Natural killer cell (primary cell): ENCODE data around the gene CAMK2N2. TPM values are rescaled to one million over a fixed set of nuclear protein-coding genes. Genes with fewer than 3 reads are reported as not detected.

ENCODE experiments used
- ATAC-seq, 3 donors: fragments of 150-1000 bp in 2 of 3; fragments of 200-7000 bp in 1 of 3; cut with Tn5 transposase; 1 replicate in 1 of 3; 2 replicates in 2 of 3; pipeline ENCODE4 v1.10.0; 2021; ENCODE audit warnings: mild to moderate bottlenecking in 2 of 3, moderate library complexity in 2 of 3
- DNase-seq, 2 donors: peaks; one replicate each; pipeline versions ENCODE4 v3.0.0 to v3.0.0-alpha.2; 2013 to 2021; ENCODE audit warnings: mixed read lengths in 1 of 2
- H3K27ac ChIP-seq: one replicate; pipeline ENCODE4 v1.5.1; 2013; ENCODE audit warnings: mild to moderate bottlenecking, low read length
- H3K27me3 ChIP-seq: one replicate; pipeline ENCODE4 v1.6.1; 2013; ENCODE audit warnings: low read length; ENCODE audit not compliant: control insufficient read depth, insufficient read depth
- H3K36me3 ChIP-seq: one replicate; pipeline ENCODE4 v1.6.1; 2013; ENCODE audit warnings: low read length; ENCODE audit not compliant: control insufficient read depth, insufficient read depth
- H3K4me1 ChIP-seq: one replicate; pipeline ENCODE4 v1.6.1; 2013; ENCODE audit warnings: low read length; ENCODE audit not compliant: control insufficient read depth, insufficient read depth
- H3K4me3 ChIP-seq: one replicate; pipeline ENCODE4 v1.5.1; 2013; ENCODE audit warnings: low read length
- H3K9me3 ChIP-seq: one replicate; pipeline ENCODE4 v1.6.1; 2013; ENCODE audit warnings: low read length; ENCODE audit not compliant: control insufficient read depth, insufficient read depth
- H3K27ac Mint-ChIP-seq, 2 donors: one replicate each; pipeline ENCODE4 v1.8.0; 2022; ENCODE audit warnings: mild to moderate bottlenecking in 2 of 2, mixed read lengths in 2 of 2, moderate library complexity in 1 of 2
- H3K27me3 Mint-ChIP-seq, 2 donors: one replicate each; pipeline ENCODE4 v1.8.0; 2022; ENCODE audit warnings: low read depth in 2 of 2, mixed read lengths in 2 of 2
- H3K36me3 Mint-ChIP-seq: one replicate; pipeline ENCODE4 v1.8.0; 2022; ENCODE audit warnings: mixed read lengths
- H3K4me1 Mint-ChIP-seq, 2 donors: one replicate each; pipeline ENCODE4 v1.8.0; 2022; ENCODE audit warnings: mixed read lengths in 2 of 2
- H3K4me3 Mint-ChIP-seq: one replicate; pipeline ENCODE4 v1.8.0; 2022; ENCODE audit warnings: mild to moderate bottlenecking, moderate library complexity, mixed read lengths
- H3K9me3 Mint-ChIP-seq, 2 donors: one replicate each; pipeline ENCODE4 v1.8.0; 2022; ENCODE audit warnings: mixed read lengths in 2 of 2
- CTCF ChIP-seq: fragments of 200-600 bp; IDR thresholded peaks from one replicate; pipeline ENCODE4 v1.8.0; 2022; ENCODE audit warnings: antibody characterized with exemption
- WGBS: methylation state at CpG from one replicate; pipeline ENCODE4 v1.1.7; 2013; ENCODE audit warnings: missing lambda C conversion rate; ENCODE audit not compliant: insufficient coverage; 5-methylcytosine and 5-hydroxymethylcytosine counted together
- intact Hi-C: fragments of 100-400 bp; cut with micrococcal nuclease; formaldehyde crosslinking; loops from one replicate; pipeline ENCODE4 v1.14.2; 2022
- total RNA-seq, 4 donors: library from RNA; stranded (reverse); fragments of 120-200 nt in 1 of 4; gene quantifications; one replicate each; pipeline versions ENCODE4 v1.2.3 to v1.2.4, GENCODE V29; 2013 to 2022

The CAMK2N2 gene
- total RNA-seq, 3 donors from 2014 or later (not counting 1 experiment from before 2014, with no cell fraction given): 0.71 to 0.82 TPM; not detected in 1

GRCh38 chr3:184222521-184222920 lies 38.8 kb downstream of the CAMK2N2 start:
- no peak for TF ChIP-seq CTCF
- Mint-ChIP-seq H3K4me1 (no peaks in the 10 kb centered on the region), H3K4me3 (no peak overlapping the region), H3K27ac (no peak overlapping the region), H3K9me3 (no peaks in the 10 kb centered on the region), H3K36me3 (no peaks in the 10 kb centered on the region), H3K27me3 (peaks cover 18 to 27% of the 10 kb centered on the region in 2 donors)
- ATAC-seq (no peak), DNase-seq (no peak)
- no peaks in the 10 kb centered on the region for H3K36me3 ChIP-seq
- intact Hi-C loops: no loop called here
- 78% methylated on average over 1 of the region's 3 CpGs for WGBS
- H3K4me1 ChIP-seq: no peaks in the 10 kb centered on the region
- no peaks in the 10 kb centered on the region for H3K9me3 ChIP-seq
- H3K27me3 ChIP-seq: no peaks in the 10 kb centered on the region
- H3K4me3 ChIP-seq: no peak overlapping the region
- H3K27ac ChIP-seq: no peak overlapping the region

GRCh38 chr3:184218814-184219213 lies 42.5 kb downstream of the CAMK2N2 start:
- H3K4me1 ChIP-seq: no peaks in the 10 kb centered on the region
- H3K27me3 ChIP-seq: no peaks in the 10 kb centered on the region
- DNase-seq (no peak), ATAC-seq (no peak)
- no peaks in the 10 kb centered on the region for H3K36me3 ChIP-seq
- H3K4me3 Mint-ChIP-seq: no peak overlapping the region
- no peak overlapping the region for H3K27ac ChIP-seq
- intact Hi-C loops: no loop called here
- H3K27me3 Mint-ChIP-seq: peaks cover 7 to 15% of the 10 kb centered on the region in 2 donors
- no peak overlapping the region for H3K27ac Mint-ChIP-seq
- no peaks in the 10 kb centered on the region for H3K4me1 Mint-ChIP-seq
- no peak for TF ChIP-seq CTCF
- H3K36me3 Mint-ChIP-seq: no peaks in the 10 kb centered on the region
- WGBS: 93% methylated on average over 1 of the region's 4 CpGs
- H3K9me3 ChIP-seq: no peaks in the 10 kb centered on the region
- H3K4me3 ChIP-seq: no peak overlapping the region
- H3K9me3 Mint-ChIP-seq: no peaks in the 10 kb centered on the region

GRCh38 chr3:184211718-184212117 lies 49.6 kb downstream of the CAMK2N2 start:
- no peak overlapping the region for H3K27ac Mint-ChIP-seq
- Histone ChIP-seq H3K27me3 (no peaks in the 10 kb centered on the region), H3K4me3 (no peak overlapping the region), H3K4me1 (no peaks in the 10 kb centered on the region), H3K27ac (no peak overlapping the region), H3K36me3 (no peaks in the 10 kb centered on the region), H3K9me3 (no peaks in the 10 kb centered on the region)
- no peaks in the 10 kb centered on the region for H3K9me3 Mint-ChIP-seq
- peaks cover 7 to 12% of the 10 kb centered on the region in 2 donors for H3K27me3 Mint-ChIP-seq
- DNase-seq (no peak), ATAC-seq (no peak)
- no peaks in the 10 kb centered on the region for H3K36me3 Mint-ChIP-seq
- H3K4me1 Mint-ChIP-seq: no peaks in the 10 kb centered on the region
- intact Hi-C loops: no loop called here
- no peak for TF ChIP-seq CTCF
- H3K4me3 Mint-ChIP-seq: no peak overlapping the region
- 91% methylated on average over 5 of the region's 5 CpGs for WGBS

- Mint-ChIP-seq H3K9me3 (no peaks in the 10 kb centered on the region), H3K4me1 (no peaks in the 10 kb centered on the region), H3K36me3 (no peaks in the 10 kb centered on the region), H3K4me3 (no peak overlapping the region), H3K27me3 (peaks cover 12 to 17% of the 10 kb centered on the region in 2 donors), H3K27ac (no peak overlapping the region)
- Histone ChIP-seq H3K9me3 (no peaks in the 10 kb centered on the region), H3K27ac (no peak overlapping the region), H3K27me3 (no peaks in the 10 kb centered on the region), H3K36me3 (no peaks in the 10 kb centered on the region), H3K4me3 (no peak overlapping the region), H3K4me1 (no peaks in the 10 kb centered on the region)
- intact Hi-C loops: no loop called here
- no peak for ATAC-seq
- DNase-seq: no peak
- no peak for TF ChIP-seq CTCF
- 88% methylated on average over 4 of the region's 5 CpGs for WGBS
Observed at GRCh38 chr3:184211297-184211696, 50.1 kb downstream of the CAMK2N2 start.
